Gastroesophageal sphincter (tissue), 4 donors: ENCODE measurements around the gene DCAF8. TPM values are rescaled to one million over a fixed set of nuclear protein-coding genes. Genes with fewer than 3 reads are reported as not detected.

ENCODE experiments used
- ATAC-seq: fragments of 150-250 bp; one replicate; pipeline ENCODE4 v1.9.1; 2016; ENCODE audit warnings: mild to moderate bottlenecking, moderate library complexity
- H3K27ac ChIP-seq, 4 donors: fragments of 200-600 bp; sonication (generic) in 3 of 4; 1 replicate in 3 of 4; 2 replicates in 1 of 4; pipeline ENCODE4 v1.5.1; 2016 to 2019
- H3K27me3 ChIP-seq: fragments of 200-600 bp; sonication (generic); one replicate; pipeline ENCODE4 v1.5.1; 2019
- H3K36me3 ChIP-seq, 2 donors: fragments of 200-600 bp; sonication (generic); one replicate each; pipeline ENCODE4 v1.5.1; 2019; ENCODE audit warnings: control low read depth in 1 of 2
- H3K4me1 ChIP-seq, 3 donors: fragments of 200-600 bp; sonication (generic); 1 replicate in 2 of 3; 2 replicates in 1 of 3; pipeline ENCODE4 v1.5.1; 2016 to 2019; ENCODE audit warnings: control low read depth in 2 of 3
- H3K4me3 ChIP-seq, 2 donors: fragments of 200-600 bp; sonication (generic); one replicate each; pipeline ENCODE4 v1.5.1; 2019; ENCODE audit warnings: mild to moderate bottlenecking in 1 of 2, moderate library complexity in 1 of 2
- H3K9me3 ChIP-seq, 3 donors: fragments of 200-600 bp; sonication (generic); one replicate each; pipeline ENCODE4 v1.5.1; 2017 to 2019; ENCODE audit warnings: control low read depth in 2 of 3
- EP300 ChIP-seq: sonication (generic); formaldehyde crosslinking; IDR thresholded peaks from one replicate; pipeline ENCODE4 v1.6.1; 2017; ENCODE audit warnings: antibody characterized with exemption, mild to moderate bottlenecking
- POLR2A ChIP-seq, 2 donors: fragments of 450-650 bp; IDR thresholded peaks; one replicate each; pipeline ENCODE4 v1.6.1; 2017; ENCODE audit warnings: antibody characterized with exemption in 2 of 2, mild to moderate bottlenecking in 2 of 2, moderate library complexity in 1 of 2
- POLR2AphosphoS5 ChIP-seq: sonication (generic); formaldehyde crosslinking; IDR thresholded peaks from one replicate; pipeline ENCODE4 v1.6.1; 2017; ENCODE audit warnings: antibody characterized with exemption
- WGBS, 2 donors: methylation state at CpG; one replicate each; pipeline ENCODE4 v1.1.5; 2018; ENCODE audit warnings: low coverage in 1 of 2; 5-methylcytosine and 5-hydroxymethylcytosine counted together
- total RNA-seq, 4 donors: library from RNA; depleted of rRNA; stranded (reverse); fragments of >200 nt; gene quantifications; one replicate each; pipeline ENCODE4 v1.1.0, GENCODE V29; 2016
- TF ChIP-seq, protein P1 (sequence below), 4 experiments: fragments of 200-600 bp in 2 of 4; fragments of 450-650 bp in 2 of 4; sonication (generic) in 1 of 4; IDR thresholded peaks; one replicate each; pipeline ENCODE4 v1.5.1; 2017 to 2019; ENCODE audit warnings: antibody characterized with exemption in 4 of 4, mild to moderate bottlenecking in 2 of 4, moderate library complexity in 2 of 4

DCAF8 gene
- total RNA-seq, 4 donors from 2014 or later, result 154 to 211 (median 159) TPM

DNA sequence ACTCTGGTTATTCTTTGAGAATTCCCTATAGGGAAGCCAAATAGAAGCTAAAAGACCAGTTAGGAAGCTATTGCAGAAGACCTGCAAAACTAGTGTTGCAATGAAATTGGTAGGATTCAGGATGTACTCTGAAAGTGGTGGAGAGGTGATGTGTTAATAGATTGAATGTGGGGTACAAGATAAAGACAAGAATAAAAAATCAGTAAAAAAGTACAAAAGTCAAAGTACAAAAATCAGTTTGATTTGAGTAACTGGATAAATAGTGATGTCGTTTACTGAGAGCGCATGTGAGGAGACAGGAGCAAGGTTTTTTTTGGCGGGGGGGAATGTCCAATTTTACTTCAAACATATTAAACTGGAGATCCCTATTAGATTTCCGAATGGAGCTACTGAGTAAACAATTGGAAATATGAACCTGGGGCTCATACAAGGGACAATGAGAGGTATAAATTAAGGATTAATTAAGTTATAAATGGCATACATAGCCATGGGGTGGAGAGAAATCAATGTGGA is 2.5 kb upstream of the DCAF8 start:
- no peaks in the 10 kb centered on the region for H3K27me3 ChIP-seq
- H3K27ac ChIP-seq, result no peak overlapping the region
- no peak overlapping the region for H3K4me3 ChIP-seq
- no peaks in the 10 kb centered on the region for H3K36me3 ChIP-seq
- ATAC-seq, result no peak
- 72 to 85% methylated on average over 4 of the region's 4 CpGs for WGBS, 2 donors
- no peaks in the 10 kb centered on the region for H3K9me3 ChIP-seq
- peaks cover 5 to 22% (median 10%) of the 10 kb centered on the region in 3 donors for H3K4me1 ChIP-seq
- TF ChIP-seq POLR2AphosphoS5, result no peak
- no peak for TF ChIP-seq POLR2A (IDR thresholded peaks at IDR 0.05)
- TF ChIP-seq, protein P1, sequence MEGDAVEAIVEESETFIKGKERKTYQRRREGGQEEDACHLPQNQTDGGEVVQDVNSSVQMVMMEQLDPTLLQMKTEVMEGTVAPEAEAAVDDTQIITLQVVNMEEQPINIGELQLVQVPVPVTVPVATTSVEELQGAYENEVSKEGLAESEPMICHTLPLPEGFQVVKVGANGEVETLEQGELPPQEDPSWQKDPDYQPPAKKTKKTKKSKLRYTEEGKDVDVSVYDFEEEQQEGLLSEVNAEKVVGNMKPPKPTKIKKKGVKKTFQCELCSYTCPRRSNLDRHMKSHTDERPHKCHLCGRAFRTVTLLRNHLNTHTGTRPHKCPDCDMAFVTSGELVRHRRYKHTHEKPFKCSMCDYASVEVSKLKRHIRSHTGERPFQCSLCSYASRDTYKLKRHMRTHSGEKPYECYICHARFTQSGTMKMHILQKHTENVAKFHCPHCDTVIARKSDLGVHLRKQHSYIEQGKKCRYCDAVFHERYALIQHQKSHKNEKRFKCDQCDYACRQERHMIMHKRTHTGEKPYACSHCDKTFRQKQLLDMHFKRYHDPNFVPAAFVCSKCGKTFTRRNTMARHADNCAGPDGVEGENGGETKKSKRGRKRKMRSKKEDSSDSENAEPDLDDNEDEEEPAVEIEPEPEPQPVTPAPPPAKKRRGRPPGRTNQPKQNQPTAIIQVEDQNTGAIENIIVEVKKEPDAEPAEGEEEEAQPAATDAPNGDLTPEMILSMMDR (IDR thresholded peaks at IDR 0.05), result no peak
- TF ChIP-seq EP300, result no peak

DNA sequence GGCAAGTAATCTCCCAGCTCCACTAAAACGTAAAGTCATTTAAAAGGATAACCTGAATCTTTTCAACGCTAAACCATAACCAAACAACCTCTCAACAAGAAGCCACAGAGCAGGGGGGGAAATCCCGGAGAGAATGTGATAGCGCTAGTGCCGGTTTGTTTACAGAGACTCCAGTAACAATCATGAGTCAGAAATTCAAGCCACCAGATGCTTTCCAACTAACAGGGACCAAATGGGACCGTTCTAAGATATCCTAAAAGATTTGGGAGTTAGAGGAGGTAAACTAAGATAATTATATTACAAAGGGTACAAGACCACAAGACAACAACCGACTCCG is 825 bp downstream of the DCAF8 start:
- TF ChIP-seq POLR2AphosphoS5 (peak; percentile 40), EP300 (no peak)
- Histone ChIP-seq H3K9me3 (no peaks in the 10 kb centered on the region), H3K27ac (peak overlapping the region; percentile 95 to 98 (median 96)), H3K27me3 (no peaks in the 10 kb centered on the region), H3K4me1 (peaks cover 18 to 55% (median 18%) of the 10 kb centered on the region in 3 donors), H3K4me3 (peak overlapping the region; percentile 85 to 91), H3K36me3 (peaks cover 0 to 5% of the 10 kb centered on the region in 2 donors)
- no peak for ATAC-seq
- 0 to 4% methylated on average over 8 of the region's 8 CpGs for WGBS, 2 donors

DNA sequence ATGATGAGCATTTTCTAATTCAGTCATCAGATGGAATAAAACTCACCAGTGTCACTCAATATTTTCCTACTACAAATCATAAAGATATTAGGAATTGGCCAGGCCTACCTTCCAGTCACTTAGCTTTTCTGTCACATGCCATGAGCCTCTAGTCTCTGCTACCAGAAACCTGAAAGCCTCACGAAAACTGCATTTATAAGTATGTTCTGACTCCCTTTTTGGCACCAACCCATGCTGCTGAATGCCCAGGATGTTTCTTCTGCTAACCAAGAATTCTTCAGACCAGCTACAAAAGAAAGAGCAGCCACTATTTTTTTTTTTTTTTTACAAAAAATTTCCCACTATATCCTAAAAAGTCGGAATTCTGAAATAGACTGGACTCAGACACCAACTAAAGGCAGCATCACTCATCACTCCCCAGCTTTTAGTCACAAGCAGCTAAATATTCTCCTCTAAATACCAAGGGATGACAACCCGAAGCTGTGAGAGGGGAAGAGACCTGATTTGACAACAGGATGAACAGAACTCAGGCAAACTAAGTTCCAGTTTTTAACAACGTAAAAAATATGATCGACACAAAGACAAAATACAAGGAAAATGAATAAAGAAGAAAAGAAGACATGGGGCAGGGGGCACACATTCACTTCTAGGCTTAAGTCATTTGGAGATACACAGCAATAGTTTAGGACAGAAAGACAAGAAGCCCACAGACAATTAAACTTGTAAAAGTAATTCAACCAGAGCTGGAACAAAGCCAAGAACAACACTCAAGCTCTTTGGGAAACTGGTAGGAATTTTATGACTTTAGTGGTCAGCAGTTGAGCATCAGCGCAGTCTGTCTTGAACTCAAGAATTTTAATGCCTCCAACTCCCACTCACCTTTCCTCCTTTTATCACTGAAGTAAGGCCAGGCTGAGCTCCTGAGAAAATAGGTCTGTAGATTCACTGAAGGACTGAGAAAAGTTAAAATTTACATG is 1.7 kb downstream of the DCAF8 start:
- H3K4me1 ChIP-seq, result peaks cover 18 to 63% (median 22%) of the 10 kb centered on the region in 3 donors
- TF ChIP-seq POLR2A (IDR thresholded peaks at IDR 0.05) (no peak), POLR2AphosphoS5 (no peak), EP300 (no peak)
- TF ChIP-seq, protein P1 (IDR thresholded peaks at IDR 0.05), result no peak
- peak overlapping the region; percentile 95 to 98 (median 96) for H3K27ac ChIP-seq
- H3K36me3 ChIP-seq, result peaks cover 0 to 5% of the 10 kb centered on the region in 2 donors
- 17 to 26% methylated on average over 3 to 6 of the region's 6 CpGs for WGBS, 2 donors
- no peaks in the 10 kb centered on the region for H3K9me3 ChIP-seq
- no peak for ATAC-seq
- no peaks in the 10 kb centered on the region for H3K27me3 ChIP-seq
- peak overlapping the region; percentile 85 to 91 for H3K4me3 ChIP-seq

DNA sequence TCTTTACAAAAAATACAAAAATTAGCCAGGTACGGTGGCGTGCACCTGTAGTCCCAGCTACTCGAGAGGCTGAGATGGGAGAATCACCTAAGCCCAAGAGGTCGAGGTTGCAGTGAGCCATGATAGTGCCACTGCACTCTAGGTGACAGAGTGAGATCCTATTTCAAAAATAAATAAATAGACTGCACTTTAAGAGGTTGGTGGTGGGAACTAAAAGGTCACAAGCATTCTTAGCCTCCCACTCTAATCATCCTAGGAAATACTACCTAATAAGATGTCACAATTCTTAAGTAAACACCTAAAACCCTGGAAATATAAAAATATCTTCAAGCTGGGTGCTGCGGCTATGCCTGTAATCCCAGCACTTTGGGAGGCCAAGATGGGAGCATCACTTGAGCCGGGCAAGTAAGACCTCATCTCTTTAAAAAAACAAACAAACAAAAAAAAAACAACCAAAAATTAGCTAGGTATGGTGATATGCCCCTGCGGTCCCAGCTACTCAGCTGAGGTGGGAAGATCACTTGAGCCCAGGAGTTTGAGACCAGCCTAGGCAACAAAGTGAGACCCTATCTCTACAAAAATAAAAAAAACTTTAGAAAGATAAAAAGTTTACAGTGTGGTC is 4.1 kb downstream of the DCAF8 start:
- Histone ChIP-seq H3K9me3 (no peaks in the 10 kb centered on the region), H3K36me3 (peaks cover 0 to 15% of the 10 kb centered on the region in 2 donors), H3K27me3 (no peaks in the 10 kb centered on the region), H3K27ac (no peak overlapping the region), H3K4me3 (no peak overlapping the region), H3K4me1 (peaks cover 18 to 70% (median 22%) of the 10 kb centered on the region in 3 donors)
- ATAC-seq, result no peak
- TF ChIP-seq EP300 (no peak), POLR2A (IDR thresholded peaks at IDR 0.05) (no peak)
- WGBS, 2 donors, result 83% methylated on average over 4 to 7 of the region's 7 CpGs

DNA sequence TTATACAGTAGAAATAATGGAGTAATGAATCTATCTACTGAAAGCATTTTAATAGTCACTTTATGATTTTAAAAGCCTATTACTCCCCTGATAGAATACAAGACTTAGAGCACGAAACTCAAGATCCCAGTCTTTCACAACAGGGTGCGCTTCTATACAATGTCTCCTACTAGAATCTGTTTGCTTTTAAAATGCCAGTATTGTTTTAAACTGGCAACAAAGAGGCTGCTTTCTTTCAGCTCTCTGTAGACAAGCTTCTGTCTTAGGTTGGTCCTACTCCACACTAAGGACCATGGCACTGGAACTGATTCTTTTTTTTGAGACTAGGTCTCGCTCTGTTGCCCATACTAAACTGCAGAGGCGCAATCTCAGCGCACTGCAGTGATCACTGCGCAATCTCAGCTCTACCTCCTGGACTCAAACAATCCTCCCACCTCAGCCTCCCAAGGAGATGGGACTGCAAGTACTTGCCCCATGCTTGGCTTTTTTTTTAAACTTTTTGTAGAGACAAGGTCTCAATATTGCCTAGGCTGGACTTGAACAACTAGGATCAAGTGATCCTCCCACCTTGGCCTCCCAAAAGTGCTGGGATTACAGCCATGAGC is 4.8 kb downstream of the DCAF8 start:
- WGBS, 2 donors, result 67 to 86% methylated on average over 3 to 5 of the region's 6 CpGs
- H3K4me1 ChIP-seq, result peaks cover 18 to 65% (median 22%) of the 10 kb centered on the region in 3 donors
- no peak overlapping the region for H3K4me3 ChIP-seq
- peaks cover 0 to 15% of the 10 kb centered on the region in 2 donors for H3K36me3 ChIP-seq
- no peak overlapping the region for H3K27ac ChIP-seq
- H3K27me3 ChIP-seq, result no peaks in the 10 kb centered on the region
- no peaks in the 10 kb centered on the region for H3K9me3 ChIP-seq
- TF ChIP-seq, protein P1 (IDR thresholded peaks at IDR 0.05), result no peak
- no peak for TF ChIP-seq POLR2A (IDR thresholded peaks at IDR 0.05)
- no peak for TF ChIP-seq EP300
- no peak for TF ChIP-seq POLR2AphosphoS5
- no peak for ATAC-seq
